MCF 10A (cell line): ENCODE results near the gene BLCAP. TPM values are rescaled to one million over a fixed set of nuclear protein-coding genes. Genes with fewer than 3 reads are reported as not detected.
"Not testable (repeated sequence)": the region's sequence is repeated elsewhere in the genome, so short reads cannot be mapped to it uniquely, and the experiment has no call there.

ENCODE experiments used
- BruUV-seq: library from RNA; stranded (reverse); fragments of 400-500 nt; replicated peaks from 2 replicates; lab custom pipeline; 2021; lab: Mats Ljungman, UMichigan
- CTCF ChIA-PET: fragments of 300-600 bp; sonication (Branson Sonifier 250); formaldehyde crosslinking; extraction: SDS; loops from one replicate; lab custom pipeline; 2021; ENCODE audit warnings: antibody characterized with exemption, inconsistent platforms; lab: Yijun Ruan, JAX
- POLR2A ChIA-PET: fragments of 300-600, 350-650 bp; sonication (Branson Sonifier 250); formaldehyde crosslinking; extraction: SDS; loops from one replicate; lab custom pipeline; 2020; ENCODE audit warnings: antibody characterized with exemption, inconsistent platforms; lab: Yijun Ruan, JAX
- DNase-seq: peaks from one replicate; pipeline ENCODE4 v3.0.0-alpha.2; 2018; ENCODE audit not compliant: unreplicated experiment
- H3K27ac Mint-ChIP-seq: one replicate; pipeline ENCODE4 v1.8.0; 2022; ENCODE audit warnings: mild to moderate bottlenecking, low read depth, mixed read lengths; ENCODE audit not compliant: unreplicated experiment
- H3K27me3 Mint-ChIP-seq: one replicate; pipeline ENCODE4 v1.8.0; 2022; ENCODE audit warnings: mixed read lengths; ENCODE audit not compliant: insufficient read depth, unreplicated experiment
- H3K36me3 Mint-ChIP-seq: one replicate; pipeline ENCODE4 v1.8.0; 2022; ENCODE audit warnings: mild to moderate bottlenecking, moderate library complexity, mixed read lengths; ENCODE audit not compliant: insufficient read depth, unreplicated experiment
- H3K4me1 Mint-ChIP-seq: one replicate; pipeline ENCODE4 v1.8.0; 2022; ENCODE audit warnings: mixed read lengths; ENCODE audit not compliant: insufficient read depth, unreplicated experiment
- H3K4me3 Mint-ChIP-seq: one replicate; pipeline ENCODE4 v1.8.0; 2022; ENCODE audit warnings: mild to moderate bottlenecking, moderate library complexity, mixed read lengths; ENCODE audit not compliant: unreplicated experiment
- H3K9me3 Mint-ChIP-seq: one replicate; pipeline ENCODE4 v1.8.0; 2022; ENCODE audit warnings: mixed read lengths; ENCODE audit not compliant: unreplicated experiment
- CTCF ChIP-seq: fragments of 200-600 bp; IDR thresholded peaks from one replicate; pipeline ENCODE4 v1.8.0; 2022; ENCODE audit warnings: antibody characterized with exemption, mild to moderate bottlenecking; ENCODE audit not compliant: unreplicated experiment
- intact Hi-C: fragments of 100-400 bp; cut with micrococcal nuclease; formaldehyde crosslinking; loops from 2 replicates; pipeline ENCODE4 v1.14.1; 2022
- total RNA-seq: library from RNA; stranded (reverse); gene quantifications from 2 replicates; pipeline ENCODE4 v1.2.3, GENCODE V29; 2022

Gene BLCAP
- total RNA-seq, 1 experiment from 2014 or later, result 105 TPM

GRCh38 chr20:37552415-37552814 is 24.7 kb upstream of the BLCAP start:
- H3K27ac Mint-ChIP-seq, result no peak overlapping the region
- no peaks in the 10 kb centered on the region for H3K36me3 Mint-ChIP-seq
- no peak for TF ChIP-seq CTCF
- H3K27me3 Mint-ChIP-seq, result peaks cover 33% of the 10 kb centered on the region
- no TSS peak for BruUV-seq
- no peak overlapping the region for H3K4me3 Mint-ChIP-seq
- ChIA-PET POLR2A (no interaction called here), CTCF (no interaction called here)
- no peaks in the 10 kb centered on the region for H3K4me1 Mint-ChIP-seq
- intact Hi-C loops, result no loop called here
- DNase-seq, result peak; percentile 26
- no peaks in the 10 kb centered on the region for H3K9me3 Mint-ChIP-seq

GRCh38 chr20:37551660-37552059 is 24.0 kb upstream of the BLCAP start:
- H3K27me3 Mint-ChIP-seq, result peaks cover 26% of the 10 kb centered on the region
- CTCF ChIA-PET, result interaction anchor here (0.7 kb wide), 1 partner anchor 183 kb away, joined by 3 read pairs; no protein-coding TSS in a partner anchor
- POLR2A ChIA-PET, result interaction anchor here (0.6 kb wide), 1 partner anchor 340 kb away, joined by 4 read pairs; no protein-coding TSS in a partner anchor
- H3K27ac Mint-ChIP-seq, H3K9me3 Mint-ChIP-seq, H3K36me3 Mint-ChIP-seq, BruUV-seq, H3K4me3 Mint-ChIP-seq, DNase-seq, H3K4me1 Mint-ChIP-seq, intact Hi-C loops: not testable (repeated sequence)

GRCh38 chr20:37550101-37550920 is 22.6 kb upstream of the BLCAP start:
- H3K9me3 Mint-ChIP-seq, H3K36me3 Mint-ChIP-seq, H3K4me3 Mint-ChIP-seq, DNase-seq, BruUV-seq, intact Hi-C loops, H3K27ac Mint-ChIP-seq, H3K4me1 Mint-ChIP-seq: not testable (repeated sequence)
- peaks cover 21% of the 10 kb centered on the region for H3K27me3 Mint-ChIP-seq
- POLR2A ChIA-PET, result interaction anchor here (0.6 kb wide), 2 partner anchors 16 to 285 kb away, joined by 3 to 7 read pairs; no protein-coding TSS in a partner anchor
- CTCF ChIA-PET, result interaction anchor here (0.7 kb wide), 2 partner anchors 8 to 445 kb away, joined by 3 to 4 read pairs; no protein-coding TSS in a partner anchor

GRCh38 chr20:37547912-37548311 is 20.2 kb upstream of the BLCAP start:
- DNase-seq, result no peak
- ChIA-PET POLR2A (interaction anchor here (0.7 to 1.2 kb wide), 2 partner anchors 21 to 486 kb away, joined by 4 read pairs; partner anchors contain the start of gene BLCAP), CTCF (interaction anchor here (0.6 to 0.8 kb wide), 2 partner anchors 11 to 352 kb away, joined by 3 read pairs; no protein-coding TSS in a partner anchor)
- Mint-ChIP-seq H3K27me3 (peaks cover 20% of the 10 kb centered on the region), H3K9me3 (no peaks in the 10 kb centered on the region), H3K27ac (no peak overlapping the region), H3K4me3 (no peak overlapping the region), H3K36me3 (no peaks in the 10 kb centered on the region), H3K4me1 (no peaks in the 10 kb centered on the region)
- intact Hi-C loops, result no loop called here
- BruUV-seq, result no TSS peak
- TF ChIP-seq CTCF, result no peak

DNA sequence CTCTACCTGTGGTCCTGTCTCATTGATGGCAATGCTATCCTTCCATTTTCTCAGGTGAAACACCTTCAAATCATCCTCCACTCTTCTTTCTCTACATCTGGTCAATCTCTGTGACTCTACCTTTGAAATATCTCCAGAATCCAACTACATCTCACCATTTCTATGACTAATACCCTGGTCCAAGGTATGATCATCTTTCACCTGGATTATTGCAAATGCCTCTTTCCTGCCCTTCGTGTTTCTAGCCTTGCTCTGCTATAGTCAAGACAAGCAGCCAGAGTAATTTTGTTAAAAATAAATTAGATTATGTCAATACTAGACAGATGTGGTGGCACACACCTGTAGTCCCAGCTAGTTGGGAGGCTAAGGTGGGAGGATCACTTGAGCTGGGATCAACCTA is 17.8 kb upstream of the BLCAP start:
- ChIA-PET POLR2A (no interaction called here), CTCF (interaction anchor here (0.6 to 1.3 kb wide), 3 partner anchors 37 to 1243 kb away, joined by 3 read pairs; no protein-coding TSS in a partner anchor)
- BruUV-seq, result no TSS peak
- intact Hi-C loops, result no loop called here
- DNase-seq, result no peak
- H3K27ac Mint-ChIP-seq, result no peak overlapping the region
- no peaks in the 10 kb centered on the region for H3K36me3 Mint-ChIP-seq
- no peak overlapping the region for H3K4me3 Mint-ChIP-seq
- no peaks in the 10 kb centered on the region for H3K9me3 Mint-ChIP-seq
- no peaks in the 10 kb centered on the region for H3K4me1 Mint-ChIP-seq
- no peaks in the 10 kb centered on the region for H3K27me3 Mint-ChIP-seq
- TF ChIP-seq CTCF, result no peak
